GM12892 (cell line): Measurements from ENCODE around the gene WARS2.

Experiments
- POLR2A ChIP-seq: IDR thresholded peaks from 2 replicates; pipeline ENCODE4 v1.6.1; 2011; ENCODE audit warnings: low read depth, low read length, control low read depth
- POLR2AphosphoS5 ChIP-seq: IDR thresholded peaks from 2 replicates; pipeline ENCODE4 v1.6.1; 2011; ENCODE audit warnings: low read depth, low read length, control low read depth
- TAF1 ChIP-seq: IDR thresholded peaks from 2 replicates; pipeline ENCODE4 v1.6.1; 2011; ENCODE audit warnings: low read depth, mild to moderate bottlenecking, control low read depth, low read length, borderline replicate concordance

DNA sequence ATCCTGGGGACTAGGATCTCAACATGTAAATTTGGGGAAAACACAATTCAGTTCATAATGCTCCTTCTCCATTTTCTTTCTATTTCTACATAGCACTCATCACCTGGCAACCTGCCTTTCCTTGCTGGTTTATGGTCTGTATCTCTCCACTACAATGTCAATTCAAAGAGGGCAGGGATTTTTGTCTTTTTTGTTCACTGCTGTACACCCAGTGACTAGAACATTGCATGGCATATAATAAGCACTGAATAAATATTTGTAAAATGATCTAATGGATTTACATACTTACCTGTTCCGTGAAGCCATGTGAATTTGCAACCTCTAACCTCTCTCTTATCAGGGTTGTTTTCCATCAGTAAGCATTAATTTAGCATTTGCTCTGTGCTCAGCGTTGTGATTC is 124.9 kb downstream of the WARS2 start:
- no peak for TF ChIP-seq POLR2AphosphoS5
- TF ChIP-seq TAF1, result no peak
- no peak for TF ChIP-seq POLR2A
